Iris pigment epithelial cell (primary cell): Measurements from ENCODE around the gene PTPRT.

Experiments used
- DNase-seq: peaks from one replicate; pipeline ENCODE4 v3.0.0-alpha.2; 2011; ENCODE audit warnings: low read depth

The PTPRT gene

DNA sequence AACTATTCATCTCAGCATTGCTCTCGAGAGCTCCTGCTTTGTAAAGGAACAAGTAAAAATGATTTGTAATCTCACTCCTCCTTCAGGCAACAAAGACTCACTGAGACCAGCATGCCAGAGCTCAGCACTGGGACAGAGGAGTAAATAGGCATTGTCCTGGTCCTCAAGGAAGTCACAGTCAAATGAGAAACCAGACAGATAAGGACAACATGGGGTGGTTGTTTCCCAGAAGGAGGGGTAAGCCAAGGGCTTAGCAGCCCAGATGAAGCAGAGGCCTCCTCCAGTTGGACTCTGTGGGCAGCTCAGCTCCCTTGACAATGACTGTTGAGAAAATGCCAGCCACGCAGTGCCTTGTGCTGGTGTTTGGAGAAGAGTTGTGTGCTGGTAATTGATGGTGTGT lies 1145.8 kb downstream of the PTPRT start:
- no peak for DNase-seq

DNA sequence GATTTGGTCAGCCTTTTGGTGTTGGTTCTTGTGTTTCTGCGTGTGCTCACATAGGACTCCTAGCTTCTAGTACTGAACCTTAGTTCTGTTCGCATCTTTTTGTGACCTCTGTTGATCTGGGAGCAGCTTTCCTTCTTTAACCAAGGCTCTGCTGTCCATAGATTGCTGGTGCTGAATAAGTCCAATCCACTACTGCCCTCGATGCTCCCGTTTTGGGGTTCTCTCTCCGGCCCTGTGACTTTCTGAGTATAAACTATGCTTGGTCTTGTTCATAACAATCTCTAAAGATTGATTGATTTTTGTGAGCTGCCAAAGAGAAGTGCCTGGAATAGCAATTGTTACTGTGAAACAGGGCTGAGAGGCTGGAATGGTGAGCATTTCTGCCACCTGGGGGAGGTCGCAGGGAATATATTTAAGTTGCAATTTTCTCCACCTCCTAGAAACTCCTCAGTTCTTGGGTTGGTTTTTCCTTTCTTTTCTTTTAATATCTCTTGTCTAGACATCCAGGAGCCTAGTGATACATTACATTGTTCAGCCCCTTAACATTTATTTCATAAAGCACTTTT lies 1148.6 kb downstream of the PTPRT start:
- DNase-seq = no peak

DNA sequence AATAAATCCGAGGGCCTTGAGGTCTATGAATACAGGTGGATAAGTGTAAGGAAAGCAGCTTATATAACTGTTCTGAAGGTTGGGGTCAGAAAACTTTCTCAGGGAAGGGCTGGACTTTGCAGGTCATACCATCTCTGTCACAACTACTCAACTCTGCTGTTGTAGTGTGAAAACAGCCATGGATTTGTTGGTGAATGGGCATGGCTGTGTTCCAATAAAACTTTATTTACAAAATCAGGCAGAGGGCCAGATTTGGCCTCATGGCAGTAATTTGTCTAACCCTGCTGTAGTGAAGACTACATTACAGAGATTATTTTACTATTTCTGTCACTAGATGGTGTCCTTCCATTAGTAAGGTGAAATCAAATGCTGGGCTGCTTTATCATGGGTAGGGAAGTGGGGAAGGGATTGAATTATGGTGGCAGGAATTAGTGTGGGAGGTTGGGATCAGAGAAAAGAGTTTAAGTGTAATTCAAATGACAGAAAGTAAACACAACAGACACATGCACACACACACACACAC lies 1161.9 kb downstream of the PTPRT start:
- no peak for DNase-seq

DNA sequence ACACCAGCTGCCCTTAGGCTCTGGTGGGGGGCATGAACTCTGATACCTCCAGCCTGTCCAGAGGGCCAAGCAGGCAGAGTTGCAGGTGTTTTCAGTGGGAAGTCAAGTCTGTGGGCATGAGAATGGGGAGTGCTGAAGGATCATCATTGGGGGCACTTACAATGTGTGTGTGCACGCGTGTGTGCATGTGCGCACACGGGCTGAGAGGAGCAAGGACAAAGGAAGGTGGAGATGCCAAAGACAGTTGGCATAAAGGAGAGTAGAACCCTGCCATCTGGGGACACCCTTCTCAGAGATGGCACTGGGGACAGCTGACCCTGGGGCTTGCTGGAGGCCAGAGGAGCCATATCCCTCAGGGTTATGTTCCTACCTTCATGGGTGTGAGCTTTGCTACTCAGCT lies 1163.1 kb downstream of the PTPRT start:
- no peak for DNase-seq

DNA sequence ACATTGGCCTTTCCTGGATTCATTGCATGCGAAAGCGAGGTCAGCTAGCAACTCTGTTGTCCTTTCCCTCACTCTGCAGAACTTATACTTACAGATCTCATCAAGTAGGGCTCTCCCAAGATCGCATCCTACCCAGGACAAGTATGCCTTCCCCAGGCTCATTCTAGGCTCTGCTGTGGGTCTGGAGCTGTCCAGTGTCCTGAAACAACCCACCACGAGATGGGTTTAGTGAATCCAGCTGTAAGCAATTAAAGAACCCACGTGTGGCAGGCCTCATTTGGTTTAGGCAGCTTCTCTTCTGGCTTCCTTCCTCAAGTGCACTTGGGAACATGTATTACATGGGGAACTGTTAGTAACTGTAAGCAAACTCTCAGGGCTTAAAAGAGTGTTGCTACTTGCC lies 1165.1 kb downstream of the PTPRT start:
- DNase-seq = no peak
